Ishikawa (cell line): ENCODE results near the gene DCUN1D3.

Source experiments
- CEBPB ChIP-seq: IDR thresholded peaks from 2 replicates; pipeline ENCODE4 v1.6.1; 2012
- CREB1 ChIP-seq: IDR thresholded peaks from 2 replicates; pipeline ENCODE4 v1.6.1; 2012; ENCODE audit warnings: low read depth
- EGR1 ChIP-seq: IDR thresholded peaks from 2 replicates; pipeline ENCODE4 v1.6.1; 2012
- EP300 ChIP-seq: IDR thresholded peaks from 2 replicates; pipeline ENCODE4 v1.6.1; 2012; ENCODE audit warnings: borderline replicate concordance
- TAF1 ChIP-seq: IDR thresholded peaks from 2 replicates; pipeline ENCODE4 v1.6.1; 2012; ENCODE audit warnings: low read depth, mild to moderate bottlenecking
- TEAD4 ChIP-seq: IDR thresholded peaks from 2 replicates; pipeline ENCODE4 v1.6.1; 2012
- YY1 ChIP-seq: IDR thresholded peaks from 2 replicates; pipeline ENCODE4 v1.6.1; 2012; ENCODE audit warnings: low read depth
- TF ChIP-seq, protein P1 (sequence below): IDR thresholded peaks from 2 replicates; pipeline ENCODE4 v1.6.1; 2012
- TF ChIP-seq, protein P2 (sequence below): IDR thresholded peaks from 2 replicates; pipeline ENCODE4 v1.6.1; 2012; ENCODE audit warnings: low read depth, mild to moderate bottlenecking

GRCh38 chr16:20874088-20874581 lies 26.0 kb downstream of the DCUN1D3 start:
- TF ChIP-seq, protein P1, sequence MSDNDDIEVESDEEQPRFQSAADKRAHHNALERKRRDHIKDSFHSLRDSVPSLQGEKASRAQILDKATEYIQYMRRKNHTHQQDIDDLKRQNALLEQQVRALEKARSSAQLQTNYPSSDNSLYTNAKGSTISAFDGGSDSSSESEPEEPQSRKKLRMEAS, result no peak
- TF ChIP-seq CEBPB (no peak), CREB1 (no peak), EGR1 (no peak), TAF1 (no peak), EP300 (no peak), TEAD4 (no peak), YY1 (no peak)
- TF ChIP-seq, protein P2, sequence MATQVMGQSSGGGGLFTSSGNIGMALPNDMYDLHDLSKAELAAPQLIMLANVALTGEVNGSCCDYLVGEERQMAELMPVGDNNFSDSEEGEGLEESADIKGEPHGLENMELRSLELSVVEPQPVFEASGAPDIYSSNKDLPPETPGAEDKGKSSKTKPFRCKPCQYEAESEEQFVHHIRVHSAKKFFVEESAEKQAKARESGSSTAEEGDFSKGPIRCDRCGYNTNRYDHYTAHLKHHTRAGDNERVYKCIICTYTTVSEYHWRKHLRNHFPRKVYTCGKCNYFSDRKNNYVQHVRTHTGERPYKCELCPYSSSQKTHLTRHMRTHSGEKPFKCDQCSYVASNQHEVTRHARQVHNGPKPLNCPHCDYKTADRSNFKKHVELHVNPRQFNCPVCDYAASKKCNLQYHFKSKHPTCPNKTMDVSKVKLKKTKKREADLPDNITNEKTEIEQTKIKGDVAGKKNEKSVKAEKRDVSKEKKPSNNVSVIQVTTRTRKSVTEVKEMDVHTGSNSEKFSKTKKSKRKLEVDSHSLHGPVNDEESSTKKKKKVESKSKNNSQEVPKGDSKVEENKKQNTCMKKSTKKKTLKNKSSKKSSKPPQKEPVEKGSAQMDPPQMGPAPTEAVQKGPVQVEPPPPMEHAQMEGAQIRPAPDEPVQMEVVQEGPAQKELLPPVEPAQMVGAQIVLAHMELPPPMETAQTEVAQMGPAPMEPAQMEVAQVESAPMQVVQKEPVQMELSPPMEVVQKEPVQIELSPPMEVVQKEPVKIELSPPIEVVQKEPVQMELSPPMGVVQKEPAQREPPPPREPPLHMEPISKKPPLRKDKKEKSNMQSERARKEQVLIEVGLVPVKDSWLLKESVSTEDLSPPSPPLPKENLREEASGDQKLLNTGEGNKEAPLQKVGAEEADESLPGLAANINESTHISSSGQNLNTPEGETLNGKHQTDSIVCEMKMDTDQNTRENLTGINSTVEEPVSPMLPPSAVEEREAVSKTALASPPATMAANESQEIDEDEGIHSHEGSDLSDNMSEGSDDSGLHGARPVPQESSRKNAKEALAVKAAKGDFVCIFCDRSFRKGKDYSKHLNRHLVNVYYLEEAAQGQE, result no peak
